H1 (cell line): ENCODE results near the gene SNCAIP. TPM values are rescaled to one million over a fixed set of nuclear protein-coding genes. Genes with fewer than 3 reads are reported as not detected.

Source experiments
- CTCF ChIA-PET: fragments of 300-600 bp; sonication (Branson Sonifier 250); formaldehyde crosslinking; loops from one replicate; lab custom pipeline; 2021; ENCODE audit not compliant: partially characterized antibody; lab: Charles Lee
- POLR2A ChIA-PET: fragments of 300-600 bp; sonication (Branson Sonifier 250); formaldehyde crosslinking; loops from one replicate; lab custom pipeline; 2021; ENCODE audit warnings: inconsistent platforms; ENCODE audit not compliant: partially characterized antibody; lab: Charles Lee
- DNase-seq, 2 experiments: peaks; one replicate each; pipeline versions ENCODE4 v3.0.0 to v3.0.0-alpha.2; 2010 to 2022; ENCODE audit warnings: low spot score in 2 of 2, low read depth in 1 of 2, mixed read lengths in 1 of 2
- FAIRE-seq: peaks from 2 replicates; lab custom pipeline; 2011; peaks lifted over from hg19 to GRCh38; lab: Jason Lieb, UNC
- H2AFZ ChIP-seq: 2 replicates; pipeline ENCODE4 v1.8.1; 2012; ENCODE audit warnings: low read length, inconsistent platforms
- H2AK5ac ChIP-seq: 2 replicates; pipeline ENCODE4 v1.6.1; 2013; ENCODE audit warnings: low read depth, low read length
- H2BK120ac ChIP-seq: replicated peaks from 2 replicates; pipeline ENCODE3; 2013; ENCODE audit warnings: low read depth, low read length, inconsistent platforms
- H2BK12ac ChIP-seq: 2 replicates; pipeline ENCODE4 v1.6.1; 2013; ENCODE audit warnings: low read depth, low read length
- H2BK15ac ChIP-seq: 2 replicates; pipeline ENCODE4 v1.6.1; 2013; ENCODE audit warnings: low read length
- H2BK20ac ChIP-seq: 2 replicates; pipeline ENCODE4 v1.6.1; 2013; ENCODE audit warnings: low read length
- H2BK5ac ChIP-seq: 2 replicates; pipeline ENCODE4 v1.6.1; 2013; ENCODE audit warnings: low read depth, low read length
- H3K14ac ChIP-seq: 2 replicates; pipeline ENCODE4 v1.6.1; 2013; ENCODE audit warnings: inconsistent platforms; ENCODE audit not compliant: insufficient read length
- H3K18ac ChIP-seq: 2 replicates; pipeline ENCODE4 v1.6.1; 2013; ENCODE audit warnings: low read length; ENCODE audit errors: extremely low read depth
- H3K23ac ChIP-seq: 2 replicates; pipeline ENCODE4 v1.6.1; 2013; ENCODE audit warnings: inconsistent platforms; ENCODE audit not compliant: insufficient read length
- H3K23me2 ChIP-seq: 2 replicates; pipeline ENCODE4 v1.6.1; 2013; ENCODE audit warnings: low read depth, low read length
- H3K27ac ChIP-seq: 2 replicates; pipeline ENCODE4 v1.6.1; 2011; ENCODE audit warnings: low read depth, low read length, inconsistent platforms
- H3K27me3 ChIP-seq, 4 experiments: replicated peaks in 1 of 4; 1 replicate in 1 of 4; 2 replicates in 3 of 4; pipeline versions ENCODE4 v1.6.1 to v1.8.1; 2011 to 2013; ENCODE audit warnings: low read length in 3 of 4, mild to moderate bottlenecking in 3 of 4, inconsistent platforms in 2 of 4, mixed read lengths in 2 of 4, moderate library complexity in 1 of 4; ENCODE audit not compliant: control insufficient read depth in 3 of 4, insufficient read depth in 3 of 4; ENCODE audit errors: extremely low read depth in 1 of 4
- H3K36me3 ChIP-seq, 4 experiments: 2 replicates each; pipeline versions ENCODE4 v1.6.1 to v1.8.1; 2011 to 2013; ENCODE audit warnings: mild to moderate bottlenecking in 4 of 4, low read length in 3 of 4, moderate library complexity in 2 of 4, control low read depth in 1 of 4, inconsistent platforms in 1 of 4; ENCODE audit not compliant: insufficient read depth in 4 of 4, control insufficient read depth in 2 of 4
- H3K4ac ChIP-seq: replicated peaks from 2 replicates; pipeline ENCODE3; 2013; ENCODE audit warnings: low read length, low read depth, mixed read lengths, inconsistent platforms; ENCODE audit not compliant: insufficient read length
- H3K4me1 ChIP-seq, 4 experiments: replicated peaks in 1 of 4; 1 replicate in 1 of 4; 2 replicates in 3 of 4; pipeline versions ENCODE4 v1.6.1 to v1.8.1; 2011 to 2013; ENCODE audit warnings: low read length in 3 of 4, inconsistent platforms in 2 of 4, mixed read lengths in 1 of 4; ENCODE audit not compliant: insufficient read depth in 4 of 4, control insufficient read depth in 3 of 4
- H3K4me2 ChIP-seq, 2 experiments: 2 replicates each; pipeline versions ENCODE4 v1.6.1 to v1.8.1; 2011 to 2013; ENCODE audit warnings: low read depth in 2 of 2, low read length in 2 of 2, control low read depth in 1 of 2, inconsistent platforms in 1 of 2, mild to moderate bottlenecking in 1 of 2; ENCODE audit not compliant: insufficient read depth in 1 of 2
- H3K4me3 ChIP-seq, 4 experiments: fragments of 200-600, 300-600 bp in 1 of 4; sonication (generic), shearing (Covaris generic), sonication (Bioruptor Twin) in 1 of 4; 2 replicates each; pipeline versions ENCODE4 v1.5.1 to v1.8.1; 2011 to 2016; ENCODE audit warnings: low read length in 4 of 4, low read depth in 3 of 4, control low read depth in 2 of 4, inconsistent platforms in 2 of 4, mild to moderate bottlenecking in 2 of 4, mixed read lengths in 1 of 4, moderate library complexity in 1 of 4; ENCODE audit not compliant: insufficient read depth in 2 of 4; ENCODE audit errors: extremely low read depth in 1 of 4
- H3K56ac ChIP-seq: replicated peaks from 2 replicates; pipeline ENCODE3; 2013; ENCODE audit warnings: low read depth, mild to moderate bottlenecking, mixed read lengths, low read length, inconsistent platforms; ENCODE audit not compliant: insufficient read length
- H3K79me1 ChIP-seq: 2 replicates; pipeline ENCODE4 v1.6.1; 2013; ENCODE audit warnings: low read depth, low read length, control low read depth
- H3K79me2 ChIP-seq, 2 experiments: 2 replicates each; pipeline versions ENCODE4 v1.6.1 to v1.8.1; 2012 to 2013; ENCODE audit warnings: low read length in 2 of 2, mild to moderate bottlenecking in 2 of 2, inconsistent platforms in 1 of 2; ENCODE audit not compliant: insufficient read depth in 2 of 2, control insufficient read depth in 1 of 2
- H3K9ac ChIP-seq, 4 experiments: replicated peaks in 1 of 4; 1 replicate in 1 of 4; 2 replicates in 3 of 4; pipeline versions ENCODE4 v1.6.1 to v1.8.1; 2011 to 2013; ENCODE audit warnings: low read depth in 3 of 4, low read length in 3 of 4, control low read depth in 2 of 4, mild to moderate bottlenecking in 2 of 4, moderate library complexity in 2 of 4, inconsistent platforms in 1 of 4; ENCODE audit errors: extremely low read depth in 1 of 4
- H3K9me3 ChIP-seq, 2 experiments: 2 replicates each; pipeline versions ENCODE4 v1.6.1 to v1.8.1; 2012 to 2013; ENCODE audit warnings: mild to moderate bottlenecking in 2 of 2, moderate library complexity in 2 of 2, control low read depth in 1 of 2, inconsistent platforms in 1 of 2, low read depth in 1 of 2, low read length in 1 of 2, mixed read lengths in 1 of 2; ENCODE audit not compliant: insufficient read depth in 2 of 2
- H4K20me1 ChIP-seq, 2 experiments: replicated peaks in 1 of 2; 2 replicates each; pipeline versions ENCODE3 to v1.8.1; 2011 to 2013; ENCODE audit warnings: inconsistent platforms in 2 of 2, low read length in 2 of 2, mild to moderate bottlenecking in 1 of 2; ENCODE audit not compliant: insufficient read depth in 2 of 2, control insufficient read depth in 1 of 2
- H4K5ac ChIP-seq: 2 replicates; pipeline ENCODE4 v1.6.1; 2013; ENCODE audit warnings: low read length, low read depth, mixed read lengths, inconsistent platforms; ENCODE audit not compliant: insufficient read length
- H4K8ac ChIP-seq: 2 replicates; pipeline ENCODE4 v1.8.0; 2013; ENCODE audit warnings: mild to moderate bottlenecking, moderate library complexity, low read length, inconsistent platforms; ENCODE audit not compliant: insufficient read depth; ENCODE audit errors: extremely low read depth
- H4K91ac ChIP-seq: replicated peaks from 2 replicates; pipeline ENCODE3; 2013; ENCODE audit warnings: low read length, mixed read lengths, inconsistent platforms; ENCODE audit not compliant: insufficient read length
- ASH2L ChIP-seq: fragments of 200-600, 300-600 bp; sonication (generic); IDR thresholded peaks from one replicate; pipeline ENCODE4 v1.7.1; 2017; ENCODE audit warnings: low read length
- ATF2 ChIP-seq: IDR thresholded peaks from 2 replicates; pipeline ENCODE4 v1.6.1; 2012; ENCODE audit warnings: low read length, inconsistent platforms
- BRCA1 ChIP-seq: IDR thresholded peaks from 2 replicates; pipeline ENCODE4 v1.6.1; 2012; ENCODE audit warnings: low read depth, low read length, improper control_type of control experiment
- CBX5 ChIP-seq: fragments of 300-800, 300-1000 bp; sonication (generic); IDR thresholded peaks from 2 replicates; pipeline ENCODE4 v1.7.1; 2016; ENCODE audit warnings: antibody characterized with exemption, low read length, low read depth
- CBX8 ChIP-seq: fragments of 300-800, 300-1000 bp; sonication (generic); IDR thresholded peaks from 2 replicates; pipeline ENCODE4 v1.7.1; 2016; ENCODE audit warnings: low read depth, low read length, borderline replicate concordance
- CEBPB ChIP-seq: IDR thresholded peaks from 2 replicates; pipeline ENCODE4 v1.6.1; 2012; ENCODE audit warnings: low read depth, low read length
- EP300 ChIP-seq, 2 experiments: IDR thresholded peaks; 1 replicate in 1 of 2; 2 replicates in 1 of 2; pipeline ENCODE4 v1.6.1; 2011 to 2012; ENCODE audit warnings: low read depth in 2 of 2, low read length in 2 of 2, mild to moderate bottlenecking in 2 of 2, borderline replicate concordance in 1 of 2, inconsistent platforms in 1 of 2, moderate library complexity in 1 of 2
- JUN ChIP-seq: IDR thresholded peaks from 2 replicates; pipeline ENCODE4 v1.6.1; 2011; ENCODE audit warnings: low read depth, mild to moderate bottlenecking, improper control_type of control experiment, low read length
- KDM1A ChIP-seq: fragments of 200-600, 300-600 bp; sonication (generic); IDR thresholded peaks from 2 replicates; pipeline ENCODE4 v1.7.1; 2016; ENCODE audit warnings: mild to moderate bottlenecking, low read length, borderline replicate concordance
- PHF8 ChIP-seq: fragments of 200-600 bp; sonication (generic); conservative IDR thresholded peaks from 2 replicates; pipeline ENCODE4 v1.7.1; 2012; ENCODE audit warnings: low read depth, mild to moderate bottlenecking, inconsistent platforms, low read length, moderate library complexity
- POU5F1 ChIP-seq: IDR thresholded peaks from 2 replicates; pipeline ENCODE4 v1.6.1; 2011; ENCODE audit warnings: low read depth, mild to moderate bottlenecking, low read length, moderate library complexity
- RFX5 ChIP-seq: IDR thresholded peaks from 2 replicates; pipeline ENCODE4 v1.6.1; 2011; ENCODE audit warnings: low read depth, low read length, improper control_type of control experiment, borderline replicate concordance
- RNF2 ChIP-seq: fragments of 200-900, 300-1000 bp; sonication (generic); IDR thresholded peaks from 2 replicates; pipeline ENCODE4 v1.7.1; 2016; ENCODE audit warnings: borderline replicate concordance, low read depth, mild to moderate bottlenecking, antibody characterized with exemption, low read length; ENCODE audit not compliant: poor library complexity, severe bottlenecking; ENCODE audit errors: missing control alignments
- SP2 ChIP-seq: IDR thresholded peaks from 2 replicates; pipeline ENCODE4 v1.6.1; 2012; ENCODE audit warnings: mild to moderate bottlenecking, low read length, inconsistent platforms
- polyA plus RNA-seq, 7 experiments: library from polyadenylated mRNA; depleted of rRNA in 3 of 7; stranded (reverse) in 5 of 7; unstranded in 2 of 7; fragments of >200 nt in 5 of 7; fragments of 200-250 nt in 2 of 7; gene quantifications; 1 replicate in 5 of 7; 2 replicates in 1 of 7; 4 replicates in 1 of 7; pipeline versions ENCODE4 v1.2.1 to v1.2.3, GENCODE V29; 2011 to 2013; ENCODE audit warnings: missing spikeins in 2 of 7, mixed read lengths in 2 of 7
- total RNA-seq: library from RNA; stranded (reverse); fragmentation: NEBNext Ultra II Directional; extraction: Animal tissue kit (Norgen Biotek cat#: 25700); gene quantifications from 2 replicates; pipeline ENCODE4 v1.2.1, GENCODE V29; 2021

The SNCAIP gene
- total and polyA plus RNA-seq, 2 of the 8 experiments (the other 6 are each of a cell fraction or from before 2014, with no cell fraction given), result 3.9 to 9.0 TPM

- no peak for DNase-seq
- H3K9me3 ChIP-seq, result no peaks in the 10 kb centered on the region
- CTCF ChIA-PET, result no interaction called here
- no peak overlapping the region for H2BK20ac ChIP-seq
- no peaks in the 10 kb centered on the region for H3K23me2 ChIP-seq
- no peak overlapping the region for H4K91ac ChIP-seq
- H3K18ac ChIP-seq, result no peak overlapping the region
- no peak overlapping the region for H2BK5ac ChIP-seq
- H3K79me1 ChIP-seq, result no peaks in the 10 kb centered on the region
- no peak overlapping the region for H3K4me3 ChIP-seq
- H2BK120ac ChIP-seq, result no peak overlapping the region
- no peak overlapping the region for H3K27ac ChIP-seq
- no peaks in the 10 kb centered on the region for H4K20me1 ChIP-seq
- no peaks in the 10 kb centered on the region for H3K79me2 ChIP-seq
- H2AFZ ChIP-seq, result no peak overlapping the region
- H4K8ac ChIP-seq, result no peak overlapping the region
- H2AK5ac ChIP-seq, result no peak overlapping the region
- no peak overlapping the region for H3K56ac ChIP-seq
- FAIRE-seq, result no peak
- POLR2A ChIA-PET, result no interaction called here
- H3K4me1 ChIP-seq, result peaks cover 0 to 23% (median 13%) of the 10 kb centered on the region in 4 experiments; a peak in 5 of 7 replicates
- no peak overlapping the region for H3K4me2 ChIP-seq
- no peak overlapping the region; the same call in 1 of the 2 replicates for H2BK12ac ChIP-seq
- H3K4ac ChIP-seq, result no peak overlapping the region
- no peak overlapping the region for H3K14ac ChIP-seq
- no peak overlapping the region for H4K5ac ChIP-seq
- no peak overlapping the region for H3K23ac ChIP-seq
- H2BK15ac ChIP-seq, result no peak overlapping the region
- no peak overlapping the region for H3K9ac ChIP-seq
- no peaks in the 10 kb centered on the region for H3K27me3 ChIP-seq
- no peaks in the 10 kb centered on the region; a peak in 1 of 8 replicates for H3K36me3 ChIP-seq
- TF ChIP-seq RFX5 (no peak), ATF2 (no peak), ASH2L (no peak), PHF8 (no peak), KDM1A (no peak), JUN (no peak), CBX8 (no peak), SP2 (no peak), CEBPB (no peak), POU5F1 (no peak), EP300 (IDR thresholded peaks at IDR 0.05; ENCODE audit: borderline replicate concordance in 1 of 2, low read depth in 2 of 2, low read length in 2 of 2) (no peak), RNF2 (no peak), BRCA1 (no peak), CBX5 (no peak)
These were observed 40.3 kb downstream of the SNCAIP start for GRCh38 chr5:122352331-122352730.
